NCI-H526 treated with DMSO at 0.1 percent for 48 hours (cell line): ENCODE data around the gene KDM5B.

ENCODE experiments used
- DNase-seq: peaks from one replicate; lab custom pipeline; 2025; lab: John Stamatoyannopoulos, UW

The KDM5B gene

GRCh38 chr1:202685641-202686040 lies 122.6 kb downstream of the KDM5B start:
- no peak for DNase-seq

GRCh38 chr1:202684716-202685115 lies 123.5 kb downstream of the KDM5B start:
- no peak for DNase-seq

GRCh38 chr1:202683029-202683428 lies 125.2 kb downstream of the KDM5B start:
- DNase-seq: no peak

GRCh38 chr1:202682477-202682876 lies 125.7 kb downstream of the KDM5B start:
- no peak for DNase-seq

GRCh38 chr1:202681736-202682420 lies 126.3 kb downstream of the KDM5B start:
- DNase-seq: no peak

GRCh38 chr1:202680586-202681352 lies 127.5 kb downstream of the KDM5B start:
- DNase-seq: no peak

- DNase-seq: no peak
These were observed 128.6 kb downstream of the KDM5B start for GRCh38 chr1:202679406-202680177.

GRCh38 chr1:202677433-202677832 lies 130.8 kb downstream of the KDM5B start:
- DNase-seq: no peak
